HL-60/S4 treated with retinoic acid at 250 ng/mL for 4 days and 3 days (cell line): ENCODE data around the gene ADCY9.
"Not testable (repeated sequence)": the region's sequence is repeated elsewhere in the genome, so short reads cannot be mapped to it uniquely, and the experiment has no call there.

ENCODE experiments used
- in situ Hi-C: fragments of 300-500 bp; cut with MboI; formaldehyde crosslinking; loops from 2 replicates; pipeline ENCODE4 v1.7.0; 2022; ENCODE audit warnings: low sequenced_read_pairs

Gene ADCY9

GRCh38 chr16:4094127-4094773, 22.0 kb downstream of the ADCY9 start:
- in situ Hi-C loops, result no loop called here

- in situ Hi-C loops, result no loop called here
Measured at GRCh38 chr16:4093495-4094126, 22.6 kb downstream of the ADCY9 start.

GRCh38 chr16:4092547-4093265, 23.5 kb downstream of the ADCY9 start:
- in situ Hi-C loops, result no loop called here

- in situ Hi-C loops, result no loop called here
Measured at GRCh38 chr16:4091240-4092012, 24.8 kb downstream of the ADCY9 start.

DNA sequence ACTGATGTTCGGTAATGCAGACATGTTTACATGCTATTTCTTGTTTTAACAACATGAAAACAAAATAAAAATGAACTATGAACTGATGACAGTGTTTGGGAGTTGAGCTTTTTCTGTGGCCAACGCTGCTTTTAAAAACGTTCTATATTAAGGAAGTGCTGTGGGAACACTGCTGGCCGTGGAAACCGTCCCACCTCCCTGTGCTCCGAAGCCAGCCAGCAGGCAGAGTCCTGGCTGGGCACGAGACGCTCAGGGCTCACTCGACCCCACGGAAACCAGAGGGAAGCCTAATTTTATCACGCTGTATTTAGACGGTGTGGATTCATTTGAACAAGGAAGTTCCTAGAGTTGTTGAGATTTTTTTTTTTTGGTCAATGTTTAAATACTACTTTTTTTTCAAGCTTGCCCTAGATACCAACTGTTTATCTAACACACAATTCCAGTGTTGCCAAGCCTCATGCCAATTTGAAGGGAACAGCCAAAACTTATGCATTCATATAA, 25.8 kb downstream of the ADCY9 start:
- in situ Hi-C loops, result no loop called here

GRCh38 chr16:4089811-4090301, 26.4 kb downstream of the ADCY9 start:
- in situ Hi-C loops, result no loop called here

- in situ Hi-C loops, result no loop called here
Measured at GRCh38 chr16:4089251-4089810, 26.9 kb downstream of the ADCY9 start.

DNA sequence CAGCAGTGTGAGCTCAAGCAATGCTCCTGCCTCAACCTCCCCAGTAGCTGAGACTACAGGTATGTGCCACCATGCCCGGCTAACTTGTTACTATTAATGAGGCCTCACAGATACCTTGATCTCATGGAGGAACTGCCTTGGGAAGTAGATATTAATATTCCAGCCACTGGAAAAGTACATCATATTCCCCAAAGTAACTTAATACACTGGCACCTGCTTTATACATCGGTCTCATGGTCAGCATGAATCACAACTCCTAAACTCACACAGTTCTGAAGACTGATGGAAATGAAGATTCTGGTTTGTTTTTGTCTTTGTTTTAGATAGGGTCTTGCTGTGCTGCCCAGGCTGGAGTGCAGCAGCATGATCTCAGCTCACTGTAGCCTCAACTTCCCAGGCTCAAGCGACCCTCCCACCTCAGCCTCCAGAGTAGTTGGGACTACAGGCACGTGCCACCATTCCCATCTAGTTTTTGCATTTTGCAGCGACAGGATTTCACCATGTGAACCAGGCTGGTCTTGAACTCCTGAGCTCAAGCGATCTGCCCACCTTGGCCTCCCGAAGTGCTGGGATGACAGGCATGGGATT, 28.2 kb downstream of the ADCY9 start:
- in situ Hi-C loops, result no loop called here

GRCh38 chr16:4087099-4087885, 28.9 kb downstream of the ADCY9 start:
- in situ Hi-C loops, result no loop called here

GRCh38 chr16:4086153-4086552, 30.1 kb downstream of the ADCY9 start:
- in situ Hi-C loops, result no loop called here

GRCh38 chr16:4085405-4085970, 30.8 kb downstream of the ADCY9 start:
- in situ Hi-C loops, result no loop called here

GRCh38 chr16:4083347-4083870, 32.8 kb downstream of the ADCY9 start:
- in situ Hi-C loops, result no loop called here

- in situ Hi-C loops, result no loop called here
Measured at GRCh38 chr16:4082474-4083044, 33.7 kb downstream of the ADCY9 start.

DNA sequence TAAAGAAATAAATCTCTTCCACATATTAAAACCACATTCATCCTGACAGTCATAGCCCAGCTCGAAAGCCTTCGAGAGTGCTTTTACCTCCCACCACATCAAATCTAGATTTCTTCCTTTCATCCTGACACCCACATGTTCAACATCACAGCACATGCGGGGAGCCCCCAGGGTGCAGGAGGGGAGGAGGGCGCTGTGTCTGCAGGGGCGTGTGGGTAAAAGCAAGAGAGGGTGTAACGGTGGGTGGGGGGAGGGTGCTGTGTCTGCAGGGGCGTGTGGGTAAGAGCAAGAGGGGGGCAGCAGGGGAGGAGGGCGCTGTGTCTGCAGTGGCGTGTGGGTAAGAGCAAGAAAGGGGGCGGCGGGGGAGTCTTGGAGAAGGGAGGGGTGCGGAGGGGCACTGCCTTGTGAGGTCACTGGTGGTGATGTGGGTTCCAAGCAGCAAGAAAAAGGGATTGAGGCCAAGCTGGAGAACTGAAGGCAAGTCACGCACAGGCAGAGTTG, 34.7 kb downstream of the ADCY9 start:
- in situ Hi-C loops, result no loop called here

- in situ Hi-C loops, result no loop called here
Measured at GRCh38 chr16:4081047-4081446, 35.2 kb downstream of the ADCY9 start.

- in situ Hi-C loops, result no loop called here
Measured at GRCh38 chr16:4077174-4077649, 39.0 kb downstream of the ADCY9 start.

- in situ Hi-C loops, result no loop called here
Measured at GRCh38 chr16:4075534-4075933, 40.7 kb downstream of the ADCY9 start.

DNA sequence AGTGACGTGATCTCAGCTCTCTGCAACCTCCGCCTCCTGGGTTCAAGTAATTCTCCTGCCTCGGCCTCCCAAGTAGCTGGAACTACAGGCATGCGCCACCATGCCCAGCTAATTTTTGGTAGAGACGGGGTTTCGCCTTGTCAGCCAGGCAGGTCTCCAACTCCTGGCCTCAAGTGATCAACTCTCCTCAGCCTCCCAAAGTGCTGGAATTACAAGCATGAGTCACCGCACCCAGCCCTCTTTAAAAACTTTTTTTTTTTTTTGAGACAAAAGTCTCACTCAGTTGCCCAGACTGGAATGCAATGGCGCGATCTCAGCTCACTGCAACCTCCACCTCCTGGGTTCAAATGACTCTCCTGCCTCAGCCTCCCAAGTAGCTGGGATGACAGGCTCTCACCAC, 43.1 kb downstream of the ADCY9 start:
- in situ Hi-C loops, result not testable (repeated sequence)
